HG03565 (cell line): ENCODE data around the gene GALNS.
"Not testable (repeated sequence)": the region's sequence is repeated elsewhere in the genome, so short reads cannot be mapped to it uniquely, and the experiment has no call there.

Experiments
- ATAC-seq: cut with Tn5 transposase; IDR thresholded peaks from one replicate; pipeline ENCODE4 v1.9.1; 2021; ENCODE audit warnings: mild to moderate bottlenecking, moderate library complexity; ENCODE audit not compliant: unreplicated experiment

Gene GALNS

GRCh38 chr16:88807142-88807625 lies 49.6 kb downstream of the GALNS start:
- no peak for ATAC-seq

- ATAC-seq, result no peak
These were observed 50.1 kb downstream of the GALNS start for GRCh38 chr16:88806491-88807111.

GRCh38 chr16:88805887-88806393 lies 50.8 kb downstream of the GALNS start:
- no peak for ATAC-seq

- no peak for ATAC-seq
These were observed 51.4 kb downstream of the GALNS start for GRCh38 chr16:88805340-88805715.

- no peak for ATAC-seq
These were observed 52.0 kb downstream of the GALNS start for GRCh38 chr16:88804552-88805339.

GRCh38 chr16:88804173-88804551 lies 52.6 kb downstream of the GALNS start:
- ATAC-seq, result no peak

GRCh38 chr16:88803264-88803987 lies 53.3 kb downstream of the GALNS start, which contains the start of gene CDT1:
CDT1 (plus strand) TSS chr16:88803789; CDS start chr16:88803832, 43 bp downstream.
- peak; percentile 51 for ATAC-seq

- no peak for ATAC-seq
These were observed 56.5 kb downstream of the GALNS start for GRCh38 chr16:88800277-88800592.

GRCh38 chr16:88799569-88800276 lies 57.0 kb downstream of the GALNS start:
- no peak for ATAC-seq

- ATAC-seq, result no peak
These were observed 57.8 kb downstream of the GALNS start for GRCh38 chr16:88798772-88799455.

GRCh38 chr16:88798073-88798472 lies 58.7 kb downstream of the GALNS start:
- no peak for ATAC-seq

- ATAC-seq, result no peak
These were observed 60.5 kb downstream of the GALNS start for GRCh38 chr16:88796278-88796677.

GRCh38 chr16:88793251-88793954 lies 63.3 kb downstream of the GALNS start:
- no peak for ATAC-seq

GRCh38 chr16:88792668-88793250 lies 64.0 kb downstream of the GALNS start:
- no peak for ATAC-seq

- ATAC-seq, result no peak
These were observed 64.6 kb downstream of the GALNS start for GRCh38 chr16:88792078-88792550.

GRCh38 chr16:88790312-88791211 lies 66.2 kb downstream of the GALNS start:
- ATAC-seq, result no peak

- no peak for ATAC-seq
These were observed 67.2 kb downstream of the GALNS start for GRCh38 chr16:88789594-88789993.

- ATAC-seq, result not testable (repeated sequence)
These were observed 68.0 kb downstream of the GALNS start for GRCh38 chr16:88788749-88789148.
